GM12873 (cell line): ENCODE measurements around the gene DAD1.

Experiments used
- CTCF ChIP-seq: IDR thresholded peaks from 2 replicates; pipeline ENCODE4 v1.5.1; 2012; ENCODE audit warnings: low read depth, mild to moderate bottlenecking, moderate library complexity, low read length, control low read depth; ENCODE audit not compliant: insufficient read depth; ENCODE audit errors: missing control alignments

The DAD1 gene

GRCh38 chr14:22530127-22530526, 58.9 kb downstream of the DAD1 start:
- no peak for TF ChIP-seq CTCF

- no peak for TF ChIP-seq CTCF
Observed at GRCh38 chr14:22526744-22527143, 62.3 kb downstream of the DAD1 start.

- TF ChIP-seq CTCF, result no peak
Observed at GRCh38 chr14:22526218-22526617, 62.8 kb downstream of the DAD1 start.

- TF ChIP-seq CTCF, result no peak
Observed at GRCh38 chr14:22524784-22525161, 64.3 kb downstream of the DAD1 start.

- no peak for TF ChIP-seq CTCF
Observed at GRCh38 chr14:22524115-22524783, 64.8 kb downstream of the DAD1 start.

GRCh38 chr14:22523283-22523682, 65.7 kb downstream of the DAD1 start:
- no peak for TF ChIP-seq CTCF

GRCh38 chr14:22522466-22522957, 66.5 kb downstream of the DAD1 start:
- TF ChIP-seq CTCF, result no peak
